GM06990 (cell line): ENCODE data around the gene CORO2A.

Experiments
- DNase-seq: peaks from one replicate; pipeline ENCODE4 v3.0.0-alpha.2; 2011; ENCODE audit not compliant: insufficient read length; ENCODE audit errors: extremely low read depth
- H3K27me3 ChIP-seq: replicated peaks from 2 replicates; pipeline ENCODE4 v1.6.0; 2011; ENCODE audit warnings: low read length; ENCODE audit not compliant: control insufficient read depth, insufficient read depth
- H3K36me3 ChIP-seq: 2 replicates; pipeline ENCODE4 v1.5.1; 2011; ENCODE audit warnings: low read length; ENCODE audit not compliant: control insufficient read depth, insufficient read depth
- H3K4me3 ChIP-seq: replicated peaks from 2 replicates; pipeline ENCODE4 v1.5.1; 2011; ENCODE audit warnings: low read depth, mild to moderate bottlenecking, control low read depth, low read length
- TF ChIP-seq, protein P1 (sequence below): IDR thresholded peaks from 2 replicates; pipeline ENCODE4 v1.5.1; 2011; ENCODE audit warnings: low read length, control low read depth, mild to moderate bottlenecking, inconsistent platforms; ENCODE audit not compliant: insufficient read depth, poor library complexity, severe bottlenecking

CORO2A gene

DNA sequence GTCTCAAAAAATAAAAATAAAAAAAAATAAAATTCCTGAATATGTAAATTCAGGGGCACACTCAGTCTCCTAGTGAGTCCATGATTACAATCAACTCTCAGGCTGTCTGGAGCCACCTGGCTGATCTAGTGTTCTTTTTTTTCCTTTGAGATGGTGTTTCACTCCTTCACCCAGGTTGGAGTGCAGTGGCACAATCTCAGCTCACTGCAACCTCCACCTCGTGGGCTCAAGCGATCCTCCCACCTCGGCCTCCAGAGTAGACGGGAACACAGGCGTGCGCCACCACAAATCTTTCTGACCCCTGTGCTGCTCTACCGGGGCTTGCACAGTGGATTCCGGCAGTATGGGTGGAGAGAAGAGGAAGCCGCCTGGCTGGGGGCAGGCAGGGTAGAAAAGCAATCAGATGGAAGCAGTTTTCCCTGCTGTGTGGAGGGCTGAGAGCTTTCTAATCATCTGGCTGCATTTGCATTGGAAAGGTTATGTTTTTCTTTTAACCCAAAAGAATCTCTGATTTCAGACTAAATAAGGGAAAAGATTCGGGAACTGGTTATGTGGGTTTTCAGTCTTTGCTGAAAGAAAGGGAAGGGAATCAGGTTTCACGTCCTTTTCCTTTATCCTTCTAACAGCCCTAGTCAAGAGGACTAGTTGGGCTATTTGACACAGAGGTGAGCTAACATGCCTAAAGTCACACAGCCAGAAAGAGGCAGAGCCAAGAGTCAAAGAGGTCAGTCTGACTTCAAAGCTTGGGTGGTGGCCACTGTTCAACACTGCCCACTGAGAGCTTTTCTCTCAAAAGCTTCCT is 26.3 kb upstream of the CORO2A start:
- Histone ChIP-seq H3K27me3 (no peaks in the 10 kb centered on the region), H3K4me3 (no peak overlapping the region), H3K36me3 (no peaks in the 10 kb centered on the region)
- no peak for DNase-seq
- TF ChIP-seq, protein P1, sequence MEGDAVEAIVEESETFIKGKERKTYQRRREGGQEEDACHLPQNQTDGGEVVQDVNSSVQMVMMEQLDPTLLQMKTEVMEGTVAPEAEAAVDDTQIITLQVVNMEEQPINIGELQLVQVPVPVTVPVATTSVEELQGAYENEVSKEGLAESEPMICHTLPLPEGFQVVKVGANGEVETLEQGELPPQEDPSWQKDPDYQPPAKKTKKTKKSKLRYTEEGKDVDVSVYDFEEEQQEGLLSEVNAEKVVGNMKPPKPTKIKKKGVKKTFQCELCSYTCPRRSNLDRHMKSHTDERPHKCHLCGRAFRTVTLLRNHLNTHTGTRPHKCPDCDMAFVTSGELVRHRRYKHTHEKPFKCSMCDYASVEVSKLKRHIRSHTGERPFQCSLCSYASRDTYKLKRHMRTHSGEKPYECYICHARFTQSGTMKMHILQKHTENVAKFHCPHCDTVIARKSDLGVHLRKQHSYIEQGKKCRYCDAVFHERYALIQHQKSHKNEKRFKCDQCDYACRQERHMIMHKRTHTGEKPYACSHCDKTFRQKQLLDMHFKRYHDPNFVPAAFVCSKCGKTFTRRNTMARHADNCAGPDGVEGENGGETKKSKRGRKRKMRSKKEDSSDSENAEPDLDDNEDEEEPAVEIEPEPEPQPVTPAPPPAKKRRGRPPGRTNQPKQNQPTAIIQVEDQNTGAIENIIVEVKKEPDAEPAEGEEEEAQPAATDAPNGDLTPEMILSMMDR, result no peak

DNA sequence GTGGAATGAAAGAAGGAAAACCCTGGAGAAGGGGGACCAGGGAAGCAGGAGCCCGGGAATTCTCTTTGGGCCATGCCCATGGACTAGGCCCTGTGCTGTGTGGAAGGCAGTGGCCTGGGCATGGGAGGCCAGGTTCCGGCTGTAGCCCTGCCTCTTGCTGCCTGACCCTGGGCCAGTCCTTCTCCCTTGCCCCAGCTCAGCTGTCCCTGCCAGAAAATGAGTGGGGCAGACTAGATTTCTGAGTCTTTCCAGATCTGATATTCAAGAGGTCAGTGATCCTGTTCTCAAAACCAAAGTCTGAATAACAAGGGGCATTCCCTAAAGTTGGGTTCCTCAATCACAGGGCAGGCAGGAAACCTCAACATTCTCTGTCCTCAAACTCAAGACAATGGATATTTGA is 24.8 kb upstream of the CORO2A start:
- TF ChIP-seq, protein P1, result no peak
- no peak for DNase-seq
- H3K36me3 ChIP-seq, result no peaks in the 10 kb centered on the region
- H3K4me3 ChIP-seq, result no peak overlapping the region
- no peaks in the 10 kb centered on the region for H3K27me3 ChIP-seq

DNA sequence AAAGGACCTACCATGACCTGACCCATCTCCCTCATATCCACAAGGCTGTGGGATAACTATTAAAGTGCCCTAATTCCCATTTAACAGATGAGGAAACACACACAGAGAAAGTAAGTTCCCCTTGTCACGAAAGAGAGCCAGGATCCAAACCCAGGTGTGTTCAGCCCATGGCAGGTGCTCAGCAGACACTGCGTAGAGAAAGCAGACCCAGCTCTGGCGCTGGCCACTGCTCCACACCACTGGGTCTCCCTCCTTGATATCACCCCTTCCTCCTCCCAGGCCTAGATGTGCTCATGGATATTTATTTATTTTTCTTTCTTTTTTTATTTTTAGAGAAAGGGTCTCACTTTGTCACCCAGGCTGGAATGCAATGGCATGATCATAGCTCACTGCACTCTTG is 24.0 kb upstream of the CORO2A start:
- H3K36me3 ChIP-seq, result no peaks in the 10 kb centered on the region
- no peaks in the 10 kb centered on the region for H3K27me3 ChIP-seq
- DNase-seq, result no peak
- no peak overlapping the region for H3K4me3 ChIP-seq
- TF ChIP-seq, protein P1, result no peak

DNA sequence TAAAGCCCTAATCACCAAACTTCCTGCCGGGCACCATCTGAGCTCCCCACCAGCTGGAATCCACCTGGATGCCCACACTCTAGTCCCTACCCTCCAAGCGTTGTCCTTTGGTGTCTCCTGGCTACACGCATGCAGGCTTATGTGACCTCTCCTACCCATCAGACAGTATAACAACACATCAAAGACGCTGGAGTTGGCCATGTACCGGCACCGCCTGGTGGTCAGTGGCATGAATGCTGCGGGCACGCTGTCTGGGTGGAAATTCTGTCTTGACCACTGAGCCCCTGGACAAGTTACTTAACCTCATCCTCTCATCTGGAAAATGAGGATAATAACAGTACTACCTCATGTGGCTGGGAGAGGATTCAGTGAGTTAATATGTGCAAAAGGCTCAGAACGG is 23.4 kb upstream of the CORO2A start:
- no peak for DNase-seq
- TF ChIP-seq, protein P1, result peak; percentile 15
- no peaks in the 10 kb centered on the region for H3K36me3 ChIP-seq
- no peaks in the 10 kb centered on the region for H3K27me3 ChIP-seq
- H3K4me3 ChIP-seq, result no peak overlapping the region

DNA sequence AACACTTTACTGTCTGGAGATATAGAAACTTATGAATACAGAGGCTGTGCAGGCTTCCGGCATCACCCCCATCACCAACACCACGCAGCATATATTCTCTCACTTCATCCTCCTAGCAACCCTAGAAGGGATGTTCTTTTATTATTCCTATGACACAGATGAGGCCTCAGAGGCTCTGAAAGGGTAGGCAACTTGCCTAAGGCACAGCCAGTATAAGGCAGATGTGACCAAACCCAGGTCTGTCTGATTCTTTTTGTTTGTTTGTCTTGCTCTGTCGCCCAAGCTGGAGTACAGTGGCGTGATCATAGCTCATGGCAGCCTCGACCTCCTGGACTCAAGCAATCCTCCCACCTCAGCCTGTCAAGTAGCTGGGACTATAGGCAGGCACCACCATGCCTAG is 22.8 kb upstream of the CORO2A start:
- no peak for DNase-seq
- no peaks in the 10 kb centered on the region for H3K36me3 ChIP-seq
- TF ChIP-seq, protein P1, result no peak
- no peaks in the 10 kb centered on the region for H3K27me3 ChIP-seq
- H3K4me3 ChIP-seq, result no peak overlapping the region

DNA sequence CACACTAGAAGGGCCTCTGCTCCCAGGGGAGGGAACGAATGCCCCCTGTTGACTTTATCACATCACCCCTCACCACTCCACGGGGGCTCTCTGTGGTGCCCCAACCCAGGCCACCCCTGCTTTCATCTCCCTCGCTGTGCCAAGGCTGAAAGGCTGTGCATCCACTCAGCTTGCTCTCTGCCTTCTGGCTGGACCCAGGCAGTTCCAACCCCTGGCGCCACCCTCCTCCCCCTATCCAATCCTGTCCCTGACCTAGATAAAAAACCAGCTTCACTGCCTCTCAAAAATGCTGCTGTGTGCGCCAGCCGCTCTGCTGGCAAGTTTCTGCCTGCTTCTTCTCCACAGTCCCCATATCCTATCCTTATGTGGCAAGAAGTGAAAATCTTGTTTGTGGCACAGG is 22.4 kb upstream of the CORO2A start:
- H3K4me3 ChIP-seq, result no peak overlapping the region
- TF ChIP-seq, protein P1, result no peak
- no peaks in the 10 kb centered on the region for H3K27me3 ChIP-seq
- no peaks in the 10 kb centered on the region for H3K36me3 ChIP-seq
- no peak for DNase-seq
